T-helper 1 cell (primary cell): ENCODE data around the gene AJM1.
"Not testable (repeated sequence)": the region's sequence is repeated elsewhere in the genome, so short reads cannot be mapped to it uniquely, and the experiment has no call there.

Source experiments
- DNase-seq, 5 donors: peaks; one replicate each; pipeline ENCODE4 v3.0.0-alpha.2; 2012 to 2020

AJM1 gene

DNA sequence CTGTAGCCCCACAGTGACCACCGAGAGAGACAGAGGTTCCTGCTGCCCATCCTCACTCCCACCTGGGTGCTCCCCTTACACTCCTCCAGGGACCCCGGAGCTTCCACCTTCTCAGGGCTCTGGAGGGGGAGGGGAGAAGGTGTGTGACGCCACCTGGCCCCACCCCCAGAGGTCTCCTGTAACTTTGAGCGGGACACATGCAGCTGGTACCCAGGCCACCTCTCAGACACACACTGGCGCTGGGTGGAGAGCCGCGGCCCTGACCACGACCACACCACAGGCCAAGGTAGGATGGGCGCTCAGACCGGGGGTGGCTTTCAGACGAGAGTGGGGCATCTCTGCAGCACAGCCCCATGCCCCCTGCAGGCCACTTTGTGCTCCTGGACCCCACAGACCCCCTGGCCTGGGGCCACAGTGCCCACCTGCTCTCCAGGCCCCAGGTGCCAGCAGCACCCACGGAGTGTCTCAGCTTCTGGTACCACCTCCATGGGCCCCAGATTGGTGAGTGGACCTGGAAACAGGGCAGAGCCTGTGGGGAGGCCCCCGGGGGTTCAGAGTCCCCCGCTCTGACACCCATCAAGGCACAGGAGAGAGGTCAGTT lies 14.4 kb downstream of the AJM1 start:
- peak in 1 of 5 donors; percentile 11 for DNase-seq

- DNase-seq = no peak
Observed at GRCh38 chr9:136857166-136857565, 14.9 kb downstream of the AJM1 start.

DNA sequence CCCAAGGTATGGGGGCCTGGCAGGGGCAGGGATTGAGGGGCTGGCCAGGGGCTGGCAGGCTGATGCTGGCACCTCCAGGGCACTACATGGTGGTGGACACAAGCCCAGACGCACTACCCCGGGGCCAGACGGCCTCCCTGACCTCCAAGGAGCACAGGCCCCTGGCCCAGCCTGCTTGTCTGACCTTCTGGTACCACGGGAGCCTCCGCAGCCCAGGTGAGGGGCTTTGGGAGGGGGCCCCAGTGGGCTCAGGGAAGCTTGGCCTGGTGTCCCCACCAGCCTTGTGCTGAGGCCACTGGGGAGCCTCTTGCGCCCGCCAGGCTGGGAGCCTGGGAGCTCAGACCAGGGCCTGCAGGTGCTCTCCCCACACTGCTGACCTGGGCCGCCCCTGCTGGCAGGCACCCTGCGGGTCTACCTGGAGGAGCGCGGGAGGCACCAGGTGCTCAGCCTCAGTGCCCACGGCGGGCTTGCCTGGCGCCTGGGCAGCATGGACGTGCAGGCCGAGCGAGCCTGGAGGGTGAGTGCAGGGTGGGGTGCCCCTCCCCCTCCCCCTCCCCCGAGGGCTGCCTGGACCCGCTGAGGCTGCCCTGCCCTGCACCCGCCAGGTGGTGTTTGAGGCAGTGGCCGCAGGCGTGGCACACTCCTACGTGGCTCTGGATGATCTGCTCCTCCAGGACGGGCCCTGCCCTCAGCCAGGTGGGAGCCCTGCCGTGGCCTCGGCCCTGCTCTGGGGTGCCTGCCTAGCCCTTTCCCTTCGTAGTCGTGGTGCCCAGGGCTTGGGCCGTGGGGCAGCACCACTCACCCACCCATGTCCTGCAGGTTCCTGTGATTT lies 15.5 kb downstream of the AJM1 start:
- no peak for DNase-seq

DNA sequence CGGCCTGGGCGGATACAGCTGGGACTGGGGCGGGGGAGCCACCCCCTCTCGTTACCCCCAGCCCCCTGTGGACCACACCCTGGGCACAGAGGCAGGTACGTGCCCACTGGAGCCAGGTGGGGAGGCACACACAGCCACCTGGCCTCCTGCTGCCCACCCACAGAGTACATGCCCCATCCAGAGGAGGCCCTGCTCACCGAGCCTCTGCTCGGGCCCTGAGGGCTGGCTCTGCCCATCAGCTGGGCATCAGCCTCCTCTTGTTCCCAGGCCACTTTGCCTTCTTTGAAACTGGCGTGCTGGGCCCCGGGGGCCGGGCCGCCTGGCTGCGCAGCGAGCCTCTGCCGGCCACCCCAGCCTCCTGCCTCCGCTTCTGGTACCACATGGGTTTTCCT lies 16.2 kb downstream of the AJM1 start:
- DNase-seq = no peak

- DNase-seq = peak in 1 of 5 donors; percentile 12
Observed at GRCh38 chr9:136858844-136859757, 16.8 kb downstream of the AJM1 start.

- no peak for DNase-seq
Observed at GRCh38 chr9:136860529-136860928, 18.3 kb downstream of the AJM1 start.

- no peak for DNase-seq
Observed at GRCh38 chr9:136860933-136861873, 18.9 kb downstream of the AJM1 start.

DNA sequence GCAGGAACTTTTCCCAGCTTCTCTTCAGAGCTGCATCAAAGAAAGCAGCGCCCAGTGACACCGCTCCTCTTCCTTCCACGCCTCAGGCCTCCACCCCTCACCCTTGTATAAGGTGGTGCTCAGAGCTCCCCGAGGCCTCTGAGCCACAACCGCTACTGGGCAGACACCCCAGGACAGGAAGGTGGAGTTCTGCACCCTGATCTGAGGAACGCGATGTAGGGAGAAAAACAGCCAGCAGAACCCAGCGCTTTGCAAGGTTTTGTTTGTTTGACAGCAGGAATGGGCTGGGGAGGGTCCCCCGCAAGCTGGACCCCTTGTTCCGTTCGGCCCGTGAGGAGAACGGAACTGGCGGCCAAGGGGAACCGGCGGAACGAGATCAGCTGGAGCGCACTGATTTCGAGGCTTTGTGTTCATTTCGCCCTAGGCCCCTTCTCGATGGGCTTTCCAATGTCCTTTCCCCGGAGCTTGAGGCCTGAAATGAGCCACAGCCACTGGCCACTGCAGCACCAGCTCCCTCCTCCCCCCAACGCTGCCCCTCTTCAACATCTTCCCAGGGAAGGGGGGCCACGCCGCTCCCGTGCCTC lies 19.7 kb downstream of the AJM1 start:
- DNase-seq = no peak

GRCh38 chr9:136862849-136863622 lies 20.8 kb downstream of the AJM1 start:
- no peak for DNase-seq

- DNase-seq = no peak
Observed at GRCh38 chr9:136863623-136864273, 21.5 kb downstream of the AJM1 start.

GRCh38 chr9:136865041-136865767 lies 22.9 kb downstream of the AJM1 start:
- peak in 1 of 5 donors; percentile 1 for DNase-seq

DNA sequence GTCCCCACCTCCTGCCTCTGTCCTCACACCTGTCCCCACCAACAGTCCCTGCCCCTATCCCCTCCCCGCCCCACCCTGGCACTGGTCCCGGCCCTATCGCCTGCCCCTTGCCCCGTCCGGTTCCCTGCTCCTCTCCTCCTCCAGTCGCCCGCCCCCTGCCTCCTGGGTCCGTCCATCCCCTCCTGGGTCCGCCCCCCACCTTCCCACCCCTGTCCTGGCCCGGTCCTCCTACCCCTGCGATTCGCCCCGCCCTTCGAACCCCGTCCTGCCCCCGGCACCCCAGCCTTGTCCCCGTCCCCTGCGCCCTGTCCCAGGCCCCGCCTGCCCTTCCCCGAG lies 23.5 kb downstream of the AJM1 start:
- no peak for DNase-seq

GRCh38 chr9:136866898-136867421 lies 24.7 kb downstream of the AJM1 start:
- not testable (repeated sequence) for DNase-seq

GRCh38 chr9:136867480-136867879 lies 25.2 kb downstream of the AJM1 start:
- DNase-seq = no peak

DNA sequence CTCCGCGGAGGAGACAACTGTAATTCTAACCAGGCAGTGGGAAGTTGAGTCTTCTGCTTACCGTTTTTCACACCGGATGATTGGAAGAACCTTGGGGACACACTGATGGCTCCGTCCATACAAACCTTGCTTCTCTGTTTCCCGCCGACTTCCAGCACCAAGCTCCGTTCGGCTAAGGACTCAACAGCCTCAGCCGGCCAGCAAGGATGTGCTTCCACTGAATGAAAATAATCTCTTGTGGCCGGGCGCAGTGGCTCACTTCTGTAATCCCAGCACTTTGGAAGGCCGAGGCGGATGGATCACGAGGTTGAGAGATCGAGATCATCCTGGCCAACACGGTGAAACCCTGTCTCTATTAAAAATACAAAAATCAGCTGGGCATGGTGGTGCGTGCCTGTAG lies 25.6 kb downstream of the AJM1 start:
- no peak for DNase-seq

GRCh38 chr9:136868644-136869043 lies 26.4 kb downstream of the AJM1 start:
- DNase-seq = no peak

DNA sequence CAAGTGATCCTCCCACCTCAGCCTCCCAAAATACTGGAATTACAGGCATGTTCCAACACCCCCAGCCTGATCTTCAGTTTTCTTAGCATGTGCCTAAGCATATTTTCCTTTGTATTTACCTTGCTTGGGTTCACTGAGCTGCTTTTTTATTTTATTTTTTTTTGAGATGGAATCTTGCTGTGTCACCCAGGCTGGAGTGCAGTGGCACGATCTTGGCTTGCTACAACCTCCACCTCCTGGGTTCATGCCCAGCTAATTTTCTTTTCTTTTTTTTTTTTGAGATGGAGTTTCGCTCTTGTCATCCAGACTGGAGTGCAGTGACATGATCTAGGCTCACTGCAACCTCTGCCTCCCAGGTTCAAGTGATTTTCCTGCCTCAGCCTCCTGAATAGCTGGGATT lies 27.3 kb downstream of the AJM1 start:
- not testable (repeated sequence) for DNase-seq

DNA sequence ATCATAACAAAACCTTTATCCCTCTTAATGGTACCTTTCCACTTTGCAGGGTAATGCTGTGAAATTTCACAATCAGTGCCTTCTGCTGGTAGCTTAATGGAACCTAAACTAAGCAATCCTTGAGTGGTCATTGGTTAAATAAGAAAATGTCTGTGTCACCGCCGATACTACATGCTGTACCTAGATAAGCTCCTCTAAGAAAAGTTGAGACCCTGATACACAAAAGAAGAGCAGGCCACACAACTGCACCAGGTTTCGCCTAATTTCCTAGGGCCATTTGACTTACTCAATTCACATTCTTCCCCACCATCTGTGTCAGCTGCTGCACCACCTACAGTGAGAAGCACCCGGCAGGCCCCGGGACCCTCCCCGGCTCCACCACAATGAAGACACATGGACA lies 32.9 kb downstream of the AJM1 start:
- DNase-seq = no peak

DNA sequence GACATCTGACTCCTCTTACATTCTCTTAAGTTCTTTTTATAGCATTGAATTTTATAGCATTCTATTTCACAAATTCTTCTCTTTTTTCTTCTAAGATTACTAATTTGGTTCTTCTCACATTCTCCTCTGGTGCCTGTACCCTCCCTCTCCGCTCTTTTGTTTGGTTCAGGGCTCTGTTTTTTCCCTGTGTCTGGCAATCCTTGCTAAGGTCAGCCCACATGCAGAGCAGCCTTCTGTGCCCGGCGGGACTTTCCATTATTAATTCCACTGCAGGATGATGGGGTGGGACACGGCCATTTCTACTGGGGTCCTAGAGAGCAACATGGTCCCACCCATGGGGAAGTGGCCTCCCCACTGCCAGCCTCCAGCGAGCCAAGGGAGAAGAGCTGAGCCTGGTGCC lies 34.2 kb downstream of the AJM1 start:
- DNase-seq = no peak

- DNase-seq = no peak
Observed at GRCh38 chr9:136880651-136881050, 38.4 kb downstream of the AJM1 start.
